Heart right ventricle (tissue), 16 donors: Measurements from ENCODE around the gene RTL10. TPM values are rescaled to one million over a fixed set of nuclear protein-coding genes. Genes with fewer than 3 reads are reported as not detected.

ENCODE experiments used
- ATAC-seq, 8 donors: fragments of 200-7000 bp; cut with Tn5 transposase; one replicate each; pipeline ENCODE4 v1.9.1; 2020; ENCODE audit warnings: mild to moderate bottlenecking in 8 of 8, moderate library complexity in 8 of 8, moderate number of reproducible peaks in 1 of 8
- DNase-seq, 2 donors: peaks; one replicate each; pipeline ENCODE4 v3.0.0-alpha.2; 2020
- H3K27ac ChIP-seq, 10 donors: fragments of 200-600 bp; sonication (generic) in 2 of 10; one replicate each; pipeline versions ENCODE4 v1.5.0 to v1.8.0; 2020 to 2022; ENCODE audit warnings: mild to moderate bottlenecking in 3 of 10
- H3K27me3 ChIP-seq, 7 donors: fragments of 200-600 bp; one replicate each; pipeline ENCODE4 v1.8.0; 2021 to 2022; ENCODE audit warnings: mild to moderate bottlenecking in 2 of 7
- H3K36me3 ChIP-seq, 9 donors: fragments of 200-600 bp; sonication (generic) in 1 of 9; one replicate each; pipeline versions ENCODE4 v1.5.0 to v1.8.0; 2020 to 2022; ENCODE audit warnings: mild to moderate bottlenecking in 2 of 9
- H3K4me1 ChIP-seq, 9 donors: fragments of 200-600 bp; sonication (generic) in 1 of 9; one replicate each; pipeline versions ENCODE4 v1.5.0 to v1.8.0; 2020 to 2022; ENCODE audit warnings: mild to moderate bottlenecking in 4 of 9
- H3K4me3 ChIP-seq, 10 donors: fragments of 200-600 bp; sonication (generic) in 2 of 10; one replicate each; pipeline versions ENCODE4 v1.5.0 to v1.8.0; 2020 to 2022; ENCODE audit warnings: mild to moderate bottlenecking in 7 of 10, moderate library complexity in 2 of 10
- H3K9me3 ChIP-seq, 11 donors: fragments of 200-600 bp in 10 of 11; sonication (generic) in 2 of 11; one replicate each; pipeline versions ENCODE4 v1.5.0 to v1.8.0; 2013 to 2022; ENCODE audit warnings: mild to moderate bottlenecking in 2 of 11, control low read depth in 1 of 11, moderate library complexity in 1 of 11
- WGBS, 2 donors: extraction: QIAGEN DNeasy Blood & Tissue Kit; methylation state at CpG; one replicate each; pipeline ENCODE4 v1.1.7; 2013; ENCODE audit warnings: inconsistent platforms in 1 of 2; 5-methylcytosine and 5-hydroxymethylcytosine counted together
- intact Hi-C, 10 donors: fragments of 100-400 bp; cut with DNase I; formaldehyde crosslinking; loops; one replicate each; pipeline versions ENCODE4 v1.11.1 to v1.14.2; 2022
- polyA plus RNA-seq, 2 donors: library from polyadenylated mRNA; stranded (reverse); fragments of 200-250 nt; gene quantifications; one replicate each; pipeline ENCODE4 v1.2.3, GENCODE V29; 2013
- total RNA-seq, 10 donors: library from RNA; stranded (reverse); fragmentation: NEBNext Ultra II Directional in 3 of 10; extraction: Animal tissue kit (Norgen Biotek cat#: 25700) in 3 of 10; gene quantifications; one replicate each; pipeline versions ENCODE4 v1.2.1 to v1.2.4, GENCODE V29; 2021 to 2023
- TF ChIP-seq, protein P1 (sequence below), 9 donors: fragments of 200-600 bp; sonication (generic) in 2 of 9; IDR thresholded peaks; one replicate each; pipeline versions ENCODE4 v1.5.0 to v1.8.0; 2021 to 2022; ENCODE audit warnings: antibody characterized with exemption in 9 of 9, mild to moderate bottlenecking in 5 of 9, moderate library complexity in 1 of 9
- donor health status: Arrhythmogenic right ventricular cardiomyopathy.
- donor health status: ischemic (EF 13 %, LVEDD 7.1; RV severe dilation, severe dysfunction).
- donor health status: healthy with polysubstance abuse.
- donor health status: DM: no; HTN: yes; CAD: no.
- donor health status: DM: no; HTN: no; CAD: no.
- donor health status: ischemic (EF 25% LVEDD 6.9; RV normal size, moderate dysfunction).
- donor health status: ischemic (EF 25% LVEDD 5.7; RV mildly dilated, moderate dysfunction).
- donor health status: healthy.
- donor health status: DM: yes; HTN: yes; CAD: no.
- donor health status: Ischemic cardiomyopathy.
- donor health status: ischemic (EF 35%, LVEDD 5.7; RV mildly dilated, moderate dysfunction).
- donor health status: nonischemic (EF 11% LVEDD 7.7; RV severe dilation, severe dysfunction).
- donor health status: DM: yes; HTN: yes; CAD: no.
- donor health status: PGD.
- donor health status: ischemic (EF 29% LVEDD 5.4; RV normal size, mild dysfunction).
- donor health status: nonischemic (EF 23%, LVEDD 6.1; RV moderate dilation, normal function).

The RTL10 gene
- total and polyA plus RNA-seq, 12 donors = 4.0 to 12.0 (median 7.1) TPM

DNA sequence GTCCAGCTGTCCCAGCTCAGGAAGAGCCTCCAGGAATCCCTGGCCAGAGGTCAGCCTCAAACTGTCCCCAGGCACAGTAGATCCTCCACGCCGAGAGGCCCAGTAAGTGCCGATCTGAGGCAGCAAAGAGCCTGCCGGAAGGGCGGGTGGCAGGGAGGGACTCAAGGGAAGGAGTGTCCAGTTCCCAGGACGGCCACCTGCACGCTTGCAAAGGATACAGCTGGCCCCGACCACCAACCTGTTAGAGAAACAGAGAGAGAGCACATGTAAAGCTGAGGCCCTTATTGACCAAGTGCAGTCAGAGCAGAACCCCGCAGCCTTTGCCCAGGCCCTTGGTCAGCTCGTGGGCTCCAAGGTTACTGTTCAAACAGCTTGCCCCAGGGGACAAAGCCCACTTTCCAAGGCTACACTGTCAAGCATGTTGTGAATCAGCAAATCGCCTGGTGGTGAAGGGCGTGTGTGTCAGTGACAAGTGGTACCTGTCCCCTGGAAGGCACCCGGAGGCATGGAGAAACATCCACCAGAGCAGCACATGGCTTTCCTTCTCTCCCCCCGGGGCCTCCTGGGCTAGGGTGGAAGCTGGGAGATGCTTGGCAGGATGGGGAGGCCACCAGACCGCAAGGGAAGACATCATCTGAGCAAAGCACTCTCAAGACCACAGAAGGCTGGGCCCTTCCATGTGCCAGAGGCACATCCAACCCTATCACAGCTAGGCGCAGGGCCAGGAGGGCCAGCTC lies 44.3 kb upstream of the RTL10 start:
- intact Hi-C loops = loop anchor here in 1 of 10 donors (10.0 kb wide), 1 partner anchor 54 kb away; no protein-coding TSS in a partner anchor
- DNase-seq (no peak), ATAC-seq (no peak)
- Histone ChIP-seq H3K4me1 (no peaks in the 10 kb centered on the region), H3K9me3 (no peaks in the 10 kb centered on the region), H3K4me3 (no peak overlapping the region), H3K36me3 (peaks cover 0 to 69% (median 14%) of the 10 kb centered on the region in 9 donors), H3K27me3 (no peaks in the 10 kb centered on the region), H3K27ac (no peak overlapping the region)
- 88 to 90% methylated on average over 16 of the region's 16 CpGs for WGBS, 2 donors
- TF ChIP-seq, protein P1, sequence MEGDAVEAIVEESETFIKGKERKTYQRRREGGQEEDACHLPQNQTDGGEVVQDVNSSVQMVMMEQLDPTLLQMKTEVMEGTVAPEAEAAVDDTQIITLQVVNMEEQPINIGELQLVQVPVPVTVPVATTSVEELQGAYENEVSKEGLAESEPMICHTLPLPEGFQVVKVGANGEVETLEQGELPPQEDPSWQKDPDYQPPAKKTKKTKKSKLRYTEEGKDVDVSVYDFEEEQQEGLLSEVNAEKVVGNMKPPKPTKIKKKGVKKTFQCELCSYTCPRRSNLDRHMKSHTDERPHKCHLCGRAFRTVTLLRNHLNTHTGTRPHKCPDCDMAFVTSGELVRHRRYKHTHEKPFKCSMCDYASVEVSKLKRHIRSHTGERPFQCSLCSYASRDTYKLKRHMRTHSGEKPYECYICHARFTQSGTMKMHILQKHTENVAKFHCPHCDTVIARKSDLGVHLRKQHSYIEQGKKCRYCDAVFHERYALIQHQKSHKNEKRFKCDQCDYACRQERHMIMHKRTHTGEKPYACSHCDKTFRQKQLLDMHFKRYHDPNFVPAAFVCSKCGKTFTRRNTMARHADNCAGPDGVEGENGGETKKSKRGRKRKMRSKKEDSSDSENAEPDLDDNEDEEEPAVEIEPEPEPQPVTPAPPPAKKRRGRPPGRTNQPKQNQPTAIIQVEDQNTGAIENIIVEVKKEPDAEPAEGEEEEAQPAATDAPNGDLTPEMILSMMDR (IDR thresholded peaks at IDR 0.05) = no peak

DNA sequence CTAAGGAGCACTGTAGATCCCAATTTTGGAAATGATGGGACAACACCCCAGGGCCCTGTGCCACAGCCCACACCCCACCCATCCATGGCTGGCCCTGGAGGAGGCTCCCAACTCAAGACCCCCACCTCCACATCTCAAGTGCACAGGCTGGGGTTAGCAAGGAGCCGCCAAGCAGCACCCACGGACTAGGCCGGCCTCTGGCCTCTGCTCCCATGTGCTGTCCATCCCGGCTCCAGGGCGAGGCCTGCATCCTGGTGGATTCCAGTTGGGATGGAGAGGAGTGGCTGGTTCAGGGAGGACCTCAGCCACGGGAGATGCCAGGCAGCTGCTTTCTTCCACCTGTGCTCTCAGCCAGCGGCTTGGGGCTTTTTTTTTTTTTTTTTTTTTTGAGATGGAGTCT lies 43.5 kb upstream of the RTL10 start:
- DNase-seq (no peak), ATAC-seq (peak in 1 of 8 donors; percentile 5)
- Histone ChIP-seq H3K36me3 (peaks cover 0 to 78% (median 16%) of the 10 kb centered on the region in 9 donors), H3K27me3 (no peaks in the 10 kb centered on the region), H3K9me3 (no peaks in the 10 kb centered on the region), H3K27ac (no peak overlapping the region), H3K4me3 (no peak overlapping the region), H3K4me1 (no peaks in the 10 kb centered on the region)
- intact Hi-C loops = loop anchor here in 1 of 10 donors (10.0 kb wide), 1 partner anchor 53 kb away; no protein-coding TSS in a partner anchor
- TF ChIP-seq, protein P1 (IDR thresholded peaks at IDR 0.05) = no peak
- WGBS, 2 donors = 97% methylated on average over 7 of the region's 7 CpGs

DNA sequence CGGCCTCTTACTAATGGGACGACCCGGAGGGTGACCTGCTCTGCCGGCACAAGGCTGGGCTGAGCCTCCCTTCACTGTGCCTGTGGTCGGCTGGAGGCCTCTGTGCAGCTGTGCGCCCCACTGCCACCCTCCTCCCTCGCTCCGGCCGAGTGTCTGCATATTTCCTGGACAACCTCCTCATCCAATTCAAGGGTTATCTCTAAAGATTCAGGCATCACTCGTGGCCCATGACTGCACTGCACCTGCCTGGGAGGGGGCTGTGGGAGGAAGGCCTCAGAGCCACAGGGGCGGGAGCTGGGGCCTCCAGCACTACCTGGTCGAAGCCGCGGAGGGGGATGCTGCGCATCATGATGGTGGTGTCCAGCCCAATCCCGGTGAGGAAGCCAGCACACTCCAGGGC lies 43.1 kb upstream of the RTL10 start:
- WGBS, 2 donors = 90 to 92% methylated on average over 16 of the region's 16 CpGs
- Histone ChIP-seq H3K9me3 (no peaks in the 10 kb centered on the region), H3K4me1 (peaks cover 0 to 3% (median 0%) of the 10 kb centered on the region in 9 donors), H3K27ac (no peak overlapping the region), H3K27me3 (no peaks in the 10 kb centered on the region), H3K36me3 (peaks cover 0 to 82% (median 16%) of the 10 kb centered on the region in 9 donors), H3K4me3 (no peak overlapping the region)
- DNase-seq = no peak
- no peak for ATAC-seq
- TF ChIP-seq, protein P1 (IDR thresholded peaks at IDR 0.05) = no peak
- intact Hi-C loops = loop anchor here in 1 of 10 donors (10.0 kb wide), 1 partner anchor 53 kb away; no protein-coding TSS in a partner anchor

DNA sequence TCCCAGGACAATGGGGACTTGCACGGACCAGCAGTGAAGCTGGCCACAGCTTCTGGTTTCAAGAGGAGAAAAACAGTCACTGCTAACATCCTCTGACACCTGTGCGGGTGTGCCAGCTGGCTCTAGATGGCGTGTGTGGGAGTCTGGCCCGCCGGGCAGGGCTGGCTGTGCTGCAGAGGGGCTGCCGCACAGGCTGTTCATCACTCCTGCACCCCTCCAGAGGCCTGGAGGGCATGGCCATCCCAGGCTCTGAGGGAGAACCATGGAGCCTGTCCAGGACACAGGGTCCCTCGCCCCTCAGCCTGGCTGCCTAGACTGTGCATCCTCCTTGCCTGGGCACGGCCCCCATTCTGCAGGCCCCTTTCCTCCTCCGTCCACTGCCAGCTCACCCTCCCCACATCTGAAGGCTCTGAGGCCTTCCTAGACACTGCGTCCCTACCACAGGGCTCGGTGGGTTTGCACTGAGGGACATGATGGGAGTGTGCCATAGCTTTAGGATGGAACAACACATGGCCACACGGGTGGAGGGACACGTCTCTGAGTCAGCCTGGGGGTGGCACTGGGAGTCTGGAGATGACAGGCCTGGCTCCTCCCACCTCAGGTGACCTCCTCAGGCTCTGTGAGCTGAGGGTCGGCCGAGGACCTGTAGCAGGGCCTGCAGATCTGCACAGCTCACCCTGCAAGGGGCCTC lies 42.1 kb upstream of the RTL10 start:
- ATAC-seq (peak in 1 of 8 donors; percentile 30), DNase-seq (no peak)
- Histone ChIP-seq H3K4me3 (no peak overlapping the region), H3K27ac (no peak overlapping the region), H3K4me1 (peaks cover 0 to 13% (median 8%) of the 10 kb centered on the region in 9 donors), H3K27me3 (no peaks in the 10 kb centered on the region), H3K36me3 (peaks cover 0 to 74% (median 16%) of the 10 kb centered on the region in 9 donors), H3K9me3 (no peaks in the 10 kb centered on the region)
- TF ChIP-seq, protein P1 (IDR thresholded peaks at IDR 0.05) = no peak
- WGBS, 2 donors = 86 to 87% methylated on average over 15 of the region's 15 CpGs
- intact Hi-C loops = loop anchor here in 1 of 10 donors (10.0 kb wide), 1 partner anchor 52 kb away; no protein-coding TSS in a partner anchor
